Measurements from ENCODE around the gene AKT3. TPM values are rescaled to one million over a fixed set of nuclear protein-coding genes. Genes with fewer than 3 reads are reported as not detected.

Gene AKT3
- polyA plus RNA-seq, 3 donors: 0.81 to 1.7 (median 1.4) TPM

GRCh38 chr1:243821177-243821680 is 28.8 kb downstream of the AKT3 start:
- Mint-ChIP-seq H3K4me3 (no peak overlapping the region), H3K9me3 (peaks cover 22 to 37% (median 29%) of the 10 kb centered on the region in 7 donors), H3K27ac (no peak overlapping the region), H3K36me3 (peaks cover 4% of the 10 kb centered on the region in 2 donors), H3K27me3 (ENCODE audit: low read depth in 3 of 3) (peaks cover 0 to 2% (median 0%) of the 10 kb centered on the region in 3 donors), H3K4me1 (no peaks in the 10 kb centered on the region)
- Histone ChIP-seq H3K9me3 (replicated peaks in 1 of 2; ENCODE audit: control insufficient read depth in 1 of 2, insufficient read depth in 1 of 2, low read length in 2 of 2) (peaks cover 13 to 31% of the 10 kb centered on the region in 2 donors), H3K4me3 (replicated peaks in 1 of 3; ENCODE audit: low read depth in 2 of 3, low read length in 3 of 3) (no peak overlapping the region), H3K36me3 (replicated peaks in 1 of 2; ENCODE audit: control insufficient read depth in 1 of 2, insufficient read depth in 2 of 2, low read length in 2 of 2) (peaks cover 0 to 9% of the 10 kb centered on the region in 2 donors), H3K27ac (ENCODE audit: low read depth in 1 of 2, low read length in 2 of 2) (no peak overlapping the region), H3K4me1 (ENCODE audit: control insufficient read depth in 1 of 2, insufficient read depth in 2 of 2, low read length in 2 of 2) (no peaks in the 10 kb centered on the region), H3K79me2 (ENCODE audit: insufficient read depth, low read length) (no peaks in the 10 kb centered on the region), H3K27me3 (ENCODE audit: control insufficient read depth in 2 of 2, insufficient read depth in 2 of 2, low read length in 2 of 2) (no peaks in the 10 kb centered on the region), H3K9ac (ENCODE audit: insufficient read depth, low read length, poor library complexity, severe bottlenecking) (no peak overlapping the region), H3K4me2 (replicated peaks; ENCODE audit: extremely low read depth, low read length, poor library complexity, severe bottlenecking) (no peak overlapping the region), H4K20me1 (ENCODE audit: insufficient read depth, low read length) (no peaks in the 10 kb centered on the region), H2AFZ (ENCODE audit: insufficient read depth, low read depth, low read length, poor library complexity, severe bottlenecking) (no peak overlapping the region)
- DNase-seq: no peak
- no peak for TF ChIP-seq CTCF (IDR thresholded peaks at IDR 0.05)
- 86% methylated on average over 1 of the region's 1 CpG for WGBS (ENCODE audit: insufficient coverage)
- intact Hi-C loops (cut with micrococcal nuclease): no loop called here

GRCh38 chr1:243819438-243819839 is 30.6 kb downstream of the AKT3 start:
- Histone ChIP-seq H4K20me1 (ENCODE audit: insufficient read depth, low read length) (no peaks in the 10 kb centered on the region), H3K79me2 (ENCODE audit: insufficient read depth, low read length) (no peaks in the 10 kb centered on the region), H3K4me1 (ENCODE audit: control insufficient read depth in 1 of 2, insufficient read depth in 2 of 2, low read length in 2 of 2) (no peaks in the 10 kb centered on the region), H3K9ac (ENCODE audit: insufficient read depth, low read length, poor library complexity, severe bottlenecking) (no peak overlapping the region), H3K27ac (ENCODE audit: low read depth in 1 of 2, low read length in 2 of 2) (no peak overlapping the region), H2AFZ (ENCODE audit: insufficient read depth, low read depth, low read length, poor library complexity, severe bottlenecking) (no peak overlapping the region), H3K9me3 (replicated peaks in 1 of 2; ENCODE audit: control insufficient read depth in 1 of 2, insufficient read depth in 1 of 2, low read length in 2 of 2) (peaks cover 13 to 31% of the 10 kb centered on the region in 2 donors), H3K4me3 (replicated peaks in 1 of 3; ENCODE audit: low read depth in 2 of 3, low read length in 3 of 3) (no peak overlapping the region), H3K27me3 (ENCODE audit: control insufficient read depth in 2 of 2, insufficient read depth in 2 of 2, low read length in 2 of 2) (no peaks in the 10 kb centered on the region), H3K4me2 (replicated peaks; ENCODE audit: extremely low read depth, low read length, poor library complexity, severe bottlenecking) (no peak overlapping the region), H3K36me3 (replicated peaks in 1 of 2; ENCODE audit: control insufficient read depth in 1 of 2, insufficient read depth in 2 of 2, low read length in 2 of 2) (peaks cover 0 to 9% of the 10 kb centered on the region in 2 donors)
- DNase-seq: no peak
- 97% methylated on average over 5 of the region's 5 CpGs for WGBS (ENCODE audit: insufficient coverage)
- intact Hi-C loops (cut with micrococcal nuclease): no loop called here
- H3K27me3 Mint-ChIP-seq (ENCODE audit: low read depth in 3 of 3): peaks cover 0 to 3% (median 2%) of the 10 kb centered on the region in 3 donors
- H3K36me3 Mint-ChIP-seq: peaks cover 4% of the 10 kb centered on the region in 2 donors
- TF ChIP-seq CTCF (IDR thresholded peaks at IDR 0.05): no peak
- H3K4me1 Mint-ChIP-seq: no peaks in the 10 kb centered on the region
- peaks cover 31 to 44% (median 38%) of the 10 kb centered on the region in 7 donors for H3K9me3 Mint-ChIP-seq
- no peak overlapping the region for H3K27ac Mint-ChIP-seq
- no peak overlapping the region for H3K4me3 Mint-ChIP-seq

Measured in CD14-positive monocyte (primary cell).